ENCODE measurements around the gene UBE2C. TPM values are rescaled to one million over a fixed set of nuclear protein-coding genes. Genes with fewer than 3 reads are reported as not detected.
"Not testable (repeated sequence)": the region's sequence is repeated elsewhere in the genome, so short reads cannot be mapped to it uniquely, and the experiment has no call there.

UBE2C gene
- polyA plus RNA-seq (ENCODE audit: insufficient read length in 12 of 12) = 10 to 100 TPM in 11 of 12 donors, not detected in 1; 19.8 to 66.7 (median 30.8) TPM
- long read RNA-seq, donor 1, transcript UBE2C-204 (6 exons, 850 nt) = major isoform, 23 of 28 reads
- long read RNA-seq, donor 1, partial matches to known transcripts = 5 of 28 reads
- long read RNA-seq, donor 1, other reads (novel, unspliced or antisense) = 0 of 28 reads
- long read RNA-seq, donor 2, transcript UBE2C-204 (6 exons, 850 nt) = major isoform, 16 of 20 reads
- long read RNA-seq, donor 2, partial matches to known transcripts = 0 of 20 reads
- long read RNA-seq, donor 2, other reads (novel, unspliced or antisense) = 0 of 20 reads
- long read RNA-seq, donor 3, transcript UBE2C-204 (6 exons, 850 nt) = major isoform, 6 of 8 reads
- long read RNA-seq, donor 3, partial matches to known transcripts = 0 of 8 reads
- long read RNA-seq, donor 3, other reads (novel, unspliced or antisense) = 0 of 8 reads
- long read RNA-seq, donor 4, partial matches to known transcripts = 0 of 6 reads
- long read RNA-seq, donor 4, other reads (novel, unspliced or antisense) = 0 of 6 reads
- long read RNA-seq, donor 5, transcript UBE2C-204 (6 exons, 850 nt) = major isoform, 21 of 22 reads
- long read RNA-seq, donor 5, partial matches to known transcripts = 0 of 22 reads
- long read RNA-seq, donor 5, other reads (novel, unspliced or antisense) = 0 of 22 reads
- long read RNA-seq, donor 6, transcript UBE2C-204 (6 exons, 850 nt) = major isoform, 13 of 14 reads
- long read RNA-seq, donor 6, partial matches to known transcripts = 0 of 14 reads
- long read RNA-seq, donor 6, other reads (novel, unspliced or antisense) = 0 of 14 reads
- long read RNA-seq, donor 7, transcript UBE2C-204 (6 exons, 850 nt) = major isoform, 5 of 6 reads
- long read RNA-seq, donor 7, partial matches to known transcripts = 0 of 6 reads
- long read RNA-seq, donor 7, other reads (novel, unspliced or antisense) = 0 of 6 reads
- long read RNA-seq, donor 8, transcript UBE2C-204 (6 exons, 850 nt) = major isoform, 9 of 9 reads
- long read RNA-seq, donor 8, partial matches to known transcripts = 0 of 9 reads
- long read RNA-seq, donor 8, other reads (novel, unspliced or antisense) = 0 of 9 reads
- long read RNA-seq, donor 9, transcript UBE2C-204 (6 exons, 850 nt) = major isoform, 19 of 20 reads
- long read RNA-seq, donor 9, partial matches to known transcripts = 0 of 20 reads
- long read RNA-seq, donor 9, other reads (novel, unspliced or antisense) = 0 of 20 reads
- long read RNA-seq, donor 10, transcript UBE2C-204 (6 exons, 850 nt) = major isoform, 13 of 16 reads
- long read RNA-seq, donor 10, partial matches to known transcripts = 0 of 16 reads
- long read RNA-seq, donor 10, other reads (novel, unspliced or antisense) = 0 of 16 reads
- long read RNA-seq, donor 11, transcript UBE2C-204 (6 exons, 850 nt) = major isoform, 35 of 35 reads
- long read RNA-seq, donor 11, partial matches to known transcripts = 0 of 35 reads
- long read RNA-seq, donor 11, other reads (novel, unspliced or antisense) = 0 of 35 reads

GRCh38 chr20:45812157-45813005, at the start of gene UBE2C:
Gene UBE2C (plus strand): TSS chr20:45812644. CDS start chr20:45812696, 52 bp downstream.
- DNase-seq = peak; percentile 99

- DNase-seq = not testable (repeated sequence)
Measured at GRCh38 chr20:45764618-45765282, 47.7 kb upstream of the UBE2C start.

- no peak for DNase-seq
Measured at GRCh38 chr20:45765307-45765875, 47.1 kb upstream of the UBE2C start.

GRCh38 chr20:45765980-45766379, 46.5 kb upstream of the UBE2C start:
- DNase-seq = no peak

- DNase-seq = no peak
Measured at GRCh38 chr20:45768479-45768878, 44.0 kb upstream of the UBE2C start.

GRCh38 chr20:45771182-45771759, 41.2 kb upstream of the UBE2C start:
- DNase-seq = peak; percentile 85

GRCh38 chr20:45772693-45773092, 39.8 kb upstream of the UBE2C start:
- no peak for DNase-seq

GRCh38 chr20:45774945-45775344, 37.5 kb upstream of the UBE2C start:
- no peak for DNase-seq

- no peak for DNase-seq
Measured at GRCh38 chr20:45775411-45775810, 37.0 kb upstream of the UBE2C start.

GRCh38 chr20:45776931-45777330, 35.5 kb upstream of the UBE2C start:
- no peak for DNase-seq

- peak; percentile 87 for DNase-seq
Measured at GRCh38 chr20:45779011-45779915, 33.2 kb upstream of the UBE2C start.

GRCh38 chr20:45780159-45780558, 32.3 kb upstream of the UBE2C start:
- no peak for DNase-seq

GRCh38 chr20:45781391-45781931, 31.0 kb upstream of the UBE2C start:
- DNase-seq = no peak

GRCh38 chr20:45782890-45783289, 29.6 kb upstream of the UBE2C start:
- DNase-seq = no peak

GRCh38 chr20:45783656-45784294, 28.7 kb upstream of the UBE2C start:
- no peak for DNase-seq

GRCh38 chr20:45788351-45788750, 24.1 kb upstream of the UBE2C start:
- DNase-seq = no peak

Data from muscle of arm (tissue), 14 donors.